Astrocyte of the cerebellum (primary cell): ENCODE data around the gene RAD23B.
"Not testable (repeated sequence)": the region's sequence is repeated elsewhere in the genome, so short reads cannot be mapped to it uniquely, and the experiment has no call there.

Experiments
- DNase-seq: peaks from one replicate; pipeline ENCODE4 v3.0.0-alpha.2; 2011; ENCODE audit warnings: low read depth
- H3K4me3 ChIP-seq: 2 replicates; pipeline ENCODE4 v1.5.1; 2011; ENCODE audit warnings: mild to moderate bottlenecking, low read depth, low read length, moderate library complexity
- in situ Hi-C: cut with HindIII; loops from 2 replicates; pipeline ENCODE4 v1.10.0; 2017; ENCODE audit warnings: low sequenced_read_pairs
- TF ChIP-seq, protein P1 (sequence below): IDR thresholded peaks from 2 replicates; pipeline ENCODE4 v1.5.1; 2012; ENCODE audit warnings: low read length, low read depth, moderate library complexity, mild to moderate bottlenecking; ENCODE audit errors: missing control alignments

Gene RAD23B

DNA sequence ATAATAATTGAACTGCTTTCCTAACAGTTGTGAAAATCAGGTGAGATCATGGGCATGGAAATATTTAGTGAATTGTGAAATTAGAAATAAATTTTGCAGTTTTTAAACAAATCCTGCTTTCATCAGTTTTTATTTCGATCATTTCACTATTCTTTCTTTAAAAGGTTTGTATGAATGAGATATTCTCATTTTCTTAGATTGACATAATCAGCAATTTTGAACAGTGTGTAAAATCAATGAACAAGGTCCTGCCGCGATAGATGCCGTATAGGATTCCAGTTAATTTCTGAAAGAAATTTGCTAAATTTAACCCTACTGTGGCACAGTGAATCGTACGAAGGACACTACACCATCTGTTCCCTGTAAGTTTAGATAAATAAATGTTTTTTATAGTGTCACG lies 7.5 kb downstream of the RAD23B start:
- no peak overlapping the region for H3K4me3 ChIP-seq
- DNase-seq = no peak
- in situ Hi-C loops = no loop called here
- TF ChIP-seq, protein P1, sequence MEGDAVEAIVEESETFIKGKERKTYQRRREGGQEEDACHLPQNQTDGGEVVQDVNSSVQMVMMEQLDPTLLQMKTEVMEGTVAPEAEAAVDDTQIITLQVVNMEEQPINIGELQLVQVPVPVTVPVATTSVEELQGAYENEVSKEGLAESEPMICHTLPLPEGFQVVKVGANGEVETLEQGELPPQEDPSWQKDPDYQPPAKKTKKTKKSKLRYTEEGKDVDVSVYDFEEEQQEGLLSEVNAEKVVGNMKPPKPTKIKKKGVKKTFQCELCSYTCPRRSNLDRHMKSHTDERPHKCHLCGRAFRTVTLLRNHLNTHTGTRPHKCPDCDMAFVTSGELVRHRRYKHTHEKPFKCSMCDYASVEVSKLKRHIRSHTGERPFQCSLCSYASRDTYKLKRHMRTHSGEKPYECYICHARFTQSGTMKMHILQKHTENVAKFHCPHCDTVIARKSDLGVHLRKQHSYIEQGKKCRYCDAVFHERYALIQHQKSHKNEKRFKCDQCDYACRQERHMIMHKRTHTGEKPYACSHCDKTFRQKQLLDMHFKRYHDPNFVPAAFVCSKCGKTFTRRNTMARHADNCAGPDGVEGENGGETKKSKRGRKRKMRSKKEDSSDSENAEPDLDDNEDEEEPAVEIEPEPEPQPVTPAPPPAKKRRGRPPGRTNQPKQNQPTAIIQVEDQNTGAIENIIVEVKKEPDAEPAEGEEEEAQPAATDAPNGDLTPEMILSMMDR = no peak

DNA sequence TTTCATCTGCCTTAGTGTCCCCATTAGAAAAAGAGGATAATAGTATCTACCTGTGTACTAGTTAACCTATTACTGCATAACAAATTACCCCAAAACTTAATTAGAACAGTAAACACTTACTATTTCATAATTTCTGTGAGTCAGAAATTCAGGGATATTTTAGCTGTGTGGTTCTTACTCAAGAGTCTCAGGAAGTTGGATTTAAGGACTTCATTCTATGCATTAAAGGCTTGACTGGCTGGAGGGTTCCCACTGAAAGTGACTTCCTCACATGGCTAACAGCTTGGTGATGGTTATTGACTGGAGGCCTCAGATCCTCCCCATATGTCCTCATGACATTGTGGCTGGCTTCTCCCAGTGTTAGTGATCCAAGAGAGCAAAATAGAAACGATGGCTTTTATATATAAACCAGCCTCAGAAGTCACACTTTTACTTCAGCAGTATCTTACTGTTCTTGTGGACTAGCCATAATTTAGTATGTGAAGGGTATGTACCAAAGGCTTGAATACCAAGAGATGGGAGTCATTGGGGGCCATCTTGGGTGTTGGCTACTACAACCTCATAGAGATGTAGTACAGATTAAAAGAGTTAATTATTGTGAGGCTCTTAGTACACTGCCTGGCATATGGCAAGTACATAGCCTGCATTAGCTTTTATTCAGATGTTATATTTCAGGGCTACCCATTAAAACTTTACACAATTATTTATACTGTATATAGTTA lies 9.9 kb downstream of the RAD23B start:
- H3K4me3 ChIP-seq = no peak overlapping the region
- in situ Hi-C loops = no loop called here
- DNase-seq = no peak
- TF ChIP-seq, protein P1 = no peak

DNA sequence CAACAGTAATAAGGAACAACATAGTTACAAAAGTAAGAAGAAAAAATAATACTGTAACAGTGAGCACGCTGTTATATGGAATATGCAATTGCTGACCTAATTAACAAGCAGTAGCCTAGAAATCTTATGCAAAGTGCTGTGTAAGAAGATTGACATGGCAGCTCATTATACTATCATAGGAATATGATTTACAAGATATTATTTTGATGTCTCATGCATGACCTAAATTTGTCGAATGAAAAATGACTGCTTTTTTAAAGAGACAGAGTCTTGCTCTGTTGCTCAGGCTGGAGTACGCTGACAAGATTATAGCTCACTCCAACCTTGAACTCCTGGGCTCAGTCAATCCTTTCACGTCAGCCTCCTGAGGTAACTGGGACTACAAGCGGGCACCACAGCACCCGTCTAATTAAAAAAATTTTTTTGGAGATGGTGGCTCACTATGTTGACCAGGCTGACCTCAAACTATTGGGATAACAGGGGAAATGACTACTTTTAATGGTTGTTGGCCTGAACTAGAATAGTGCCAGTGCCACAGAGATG lies 10.5 kb downstream of the RAD23B start:
- in situ Hi-C loops = no loop called here
- no peak overlapping the region for H3K4me3 ChIP-seq
- DNase-seq = no peak
- TF ChIP-seq, protein P1 = no peak

DNA sequence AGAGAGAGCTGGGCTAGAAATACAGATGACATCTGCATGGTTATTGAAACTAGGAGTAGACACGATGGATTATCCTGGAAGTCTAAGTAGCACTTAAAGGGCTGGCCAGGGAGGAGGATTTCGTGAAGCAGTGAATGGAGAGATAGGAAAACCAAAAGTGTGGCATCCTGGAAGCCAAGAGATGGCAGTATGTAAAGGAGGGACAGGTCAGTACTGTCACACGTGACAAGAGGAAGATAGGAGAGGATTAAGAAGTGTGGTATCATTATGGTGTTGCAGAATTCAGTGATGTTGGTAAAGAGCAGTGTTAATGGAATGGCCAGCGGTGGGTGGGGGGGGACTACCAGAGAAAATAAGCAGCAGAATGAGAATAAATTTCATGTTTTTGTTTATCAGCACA lies 11.7 kb downstream of the RAD23B start:
- no peak overlapping the region for H3K4me3 ChIP-seq
- no peak for DNase-seq
- in situ Hi-C loops = no loop called here
- TF ChIP-seq, protein P1 = no peak

DNA sequence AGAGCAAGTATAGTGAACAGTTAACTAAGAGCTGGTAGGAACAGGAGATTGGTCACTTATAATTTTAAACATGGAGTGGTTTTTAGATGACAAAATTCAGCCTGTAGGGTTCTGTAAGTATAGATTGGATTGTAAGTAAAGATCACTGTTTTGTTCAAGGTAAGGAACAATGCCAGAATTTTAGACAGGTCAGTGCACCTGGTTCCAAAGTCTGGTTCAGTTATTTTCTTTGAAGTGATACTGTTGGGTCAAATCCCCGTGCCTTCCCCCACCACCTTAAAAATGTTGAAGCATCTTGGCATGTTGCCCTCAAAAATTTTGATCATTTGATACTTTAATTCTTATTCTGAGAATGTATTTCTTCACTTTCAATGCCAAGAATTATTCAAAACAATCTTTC lies 12.9 kb downstream of the RAD23B start:
- no peak for DNase-seq
- H3K4me3 ChIP-seq = no peak overlapping the region
- TF ChIP-seq, protein P1 = no peak
- in situ Hi-C loops = no loop called here

DNA sequence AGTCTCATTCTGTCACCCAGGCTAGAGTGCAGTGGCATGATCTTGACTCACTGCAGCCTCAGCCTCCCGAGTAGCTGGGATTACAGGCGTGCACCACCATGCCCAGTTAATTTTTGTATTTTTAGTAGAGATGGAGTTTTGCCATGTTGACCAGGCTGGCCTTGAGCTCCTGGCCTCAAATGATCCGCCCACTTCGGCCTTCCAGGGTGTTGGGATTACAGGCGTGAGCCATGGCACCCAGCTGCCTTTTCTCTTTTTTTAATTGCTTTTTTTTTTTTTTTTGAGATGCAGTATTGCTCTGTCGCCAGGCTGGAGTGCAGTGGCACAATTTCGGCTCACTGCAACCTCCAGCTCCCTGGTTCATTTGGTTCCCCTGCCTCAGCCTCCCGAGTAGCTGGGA lies 13.5 kb downstream of the RAD23B start:
- DNase-seq, in situ Hi-C loops, H3K4me3 ChIP-seq: not testable (repeated sequence)

DNA sequence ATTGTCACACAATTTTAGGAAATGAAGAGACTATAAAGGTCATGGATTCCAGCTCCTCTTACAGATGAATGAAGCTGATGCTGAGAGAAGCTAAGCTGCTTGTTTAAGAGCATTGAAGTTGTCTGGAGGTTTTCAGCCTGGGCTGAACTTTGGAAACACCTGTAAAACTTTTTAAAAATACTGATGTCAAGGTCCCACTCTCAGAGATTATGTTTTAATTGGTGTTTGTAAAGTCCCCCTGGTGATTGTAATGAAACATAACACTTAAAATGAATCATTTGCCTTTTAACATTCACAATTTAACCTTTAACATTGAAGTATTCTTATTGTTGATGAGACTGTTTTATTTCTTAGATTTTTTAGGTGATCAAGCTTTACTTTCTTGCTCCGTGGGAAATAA lies 16.4 kb downstream of the RAD23B start:
- in situ Hi-C loops = no loop called here
- no peak for DNase-seq
- TF ChIP-seq, protein P1 = no peak
- no peak overlapping the region for H3K4me3 ChIP-seq
